ENCODE data around the gene B3GAT3. TPM values are rescaled to one million over a fixed set of nuclear protein-coding genes. Genes with fewer than 3 reads are reported as not detected.
A peak's percentile ranks its signal among the peaks of the same experiment; 100 is the strongest.

Gene B3GAT3
- 102 and 127 TPM in 2 replicates for polyA plus RNA-seq
- polyA minus RNA-seq: 40.4 and 43.1 TPM in 2 replicates

DNA sequence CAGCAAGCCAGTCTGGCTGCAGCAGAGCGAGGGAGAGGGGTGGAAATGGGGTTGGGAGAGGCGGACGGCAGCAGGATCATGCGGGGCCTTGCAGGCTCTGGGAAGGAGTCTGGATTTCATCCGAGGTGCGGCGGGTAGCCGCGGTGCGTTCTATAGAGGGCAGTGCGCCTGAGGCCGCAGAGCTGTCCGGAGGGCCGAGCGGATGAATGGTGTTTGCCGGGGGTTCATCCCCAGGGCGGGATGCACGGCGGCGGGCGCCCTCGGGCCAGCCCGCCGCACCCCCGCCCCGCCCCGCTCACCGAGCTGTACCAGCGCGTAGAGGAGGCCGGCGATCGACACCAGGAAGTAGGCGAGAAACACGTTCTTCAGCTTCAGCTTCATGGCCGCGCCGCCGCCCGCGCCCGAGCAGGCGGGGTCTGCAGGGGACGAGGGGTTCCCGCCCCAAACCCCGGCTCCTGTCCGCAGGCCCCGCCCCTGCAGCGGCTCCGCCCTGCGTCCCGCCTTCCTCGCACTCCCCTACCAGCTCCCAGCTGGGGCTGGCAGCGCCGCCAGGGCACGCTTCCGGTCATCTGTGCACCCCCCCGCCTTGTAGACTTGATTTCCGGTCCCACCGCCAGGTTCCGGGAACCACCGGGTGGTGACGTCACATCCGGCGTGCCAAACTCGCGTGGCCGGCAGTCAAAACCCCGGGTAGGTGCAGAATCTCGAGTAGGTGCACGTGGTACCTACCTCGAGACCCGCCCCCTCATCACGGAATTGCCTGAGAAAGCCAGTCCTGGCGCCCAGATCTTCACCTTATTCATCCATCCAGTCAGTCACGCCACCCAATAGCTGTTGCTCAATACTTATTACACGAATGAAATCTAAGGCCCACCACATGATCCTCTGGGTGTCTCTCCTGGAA lies at the start of gene B3GAT3:
B3GAT3 (minus strand) TSS at position 420 of the 904 bp plus-strand sequence; CDS start at position 381, 39 bp downstream.
- H3K79me2 ChIP-seq (replicated peaks; ENCODE audit: insufficient read depth, low read length): peaks cover 8% of the 10 kb centered on the region
- peaks cover 6% of the 10 kb centered on the region for H3F3A ChIP-seq (ENCODE audit: insufficient read depth, low read length, poor library complexity, severe bottlenecking)
- H3K9me3 ChIP-seq (ENCODE audit: low read length): no peaks in the 10 kb centered on the region
- H3K4me3 ChIP-seq (ENCODE audit: low read length): peak within 1 kb of the TSS; percentile 81
- peak within 1 kb of the TSS; percentile 54 for H2AFZ ChIP-seq (ENCODE audit: low read depth, low read length)
- peak within 1 kb of the TSS; percentile 87 for H3K4me2 ChIP-seq (ENCODE audit: low read length)
- H3K27me3 ChIP-seq (ENCODE audit: insufficient read depth, low read depth, low read length): no peaks in the 10 kb centered on the region
- no peaks in the 10 kb centered on the region for H3K36me3 ChIP-seq (ENCODE audit: insufficient read depth, low read length)
- H3K9ac ChIP-seq (ENCODE audit: low read length): peak within 1 kb of the TSS; percentile 93
- peak; percentile 96 for TF ChIP-seq MXI1 (conservative IDR thresholded peaks at IDR 0.05; ENCODE audit: poor library complexity, severe bottlenecking)
- no peak for TF ChIP-seq SMC3 (conservative IDR thresholded peaks at IDR 0.05; ENCODE audit: poor library complexity)
- peak; percentile 85 for TF ChIP-seq POLR2AphosphoS5 (IDR thresholded peaks at IDR 0.05)
- TF ChIP-seq, protein P1, sequence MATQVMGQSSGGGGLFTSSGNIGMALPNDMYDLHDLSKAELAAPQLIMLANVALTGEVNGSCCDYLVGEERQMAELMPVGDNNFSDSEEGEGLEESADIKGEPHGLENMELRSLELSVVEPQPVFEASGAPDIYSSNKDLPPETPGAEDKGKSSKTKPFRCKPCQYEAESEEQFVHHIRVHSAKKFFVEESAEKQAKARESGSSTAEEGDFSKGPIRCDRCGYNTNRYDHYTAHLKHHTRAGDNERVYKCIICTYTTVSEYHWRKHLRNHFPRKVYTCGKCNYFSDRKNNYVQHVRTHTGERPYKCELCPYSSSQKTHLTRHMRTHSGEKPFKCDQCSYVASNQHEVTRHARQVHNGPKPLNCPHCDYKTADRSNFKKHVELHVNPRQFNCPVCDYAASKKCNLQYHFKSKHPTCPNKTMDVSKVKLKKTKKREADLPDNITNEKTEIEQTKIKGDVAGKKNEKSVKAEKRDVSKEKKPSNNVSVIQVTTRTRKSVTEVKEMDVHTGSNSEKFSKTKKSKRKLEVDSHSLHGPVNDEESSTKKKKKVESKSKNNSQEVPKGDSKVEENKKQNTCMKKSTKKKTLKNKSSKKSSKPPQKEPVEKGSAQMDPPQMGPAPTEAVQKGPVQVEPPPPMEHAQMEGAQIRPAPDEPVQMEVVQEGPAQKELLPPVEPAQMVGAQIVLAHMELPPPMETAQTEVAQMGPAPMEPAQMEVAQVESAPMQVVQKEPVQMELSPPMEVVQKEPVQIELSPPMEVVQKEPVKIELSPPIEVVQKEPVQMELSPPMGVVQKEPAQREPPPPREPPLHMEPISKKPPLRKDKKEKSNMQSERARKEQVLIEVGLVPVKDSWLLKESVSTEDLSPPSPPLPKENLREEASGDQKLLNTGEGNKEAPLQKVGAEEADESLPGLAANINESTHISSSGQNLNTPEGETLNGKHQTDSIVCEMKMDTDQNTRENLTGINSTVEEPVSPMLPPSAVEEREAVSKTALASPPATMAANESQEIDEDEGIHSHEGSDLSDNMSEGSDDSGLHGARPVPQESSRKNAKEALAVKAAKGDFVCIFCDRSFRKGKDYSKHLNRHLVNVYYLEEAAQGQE (IDR thresholded peaks at IDR 0.05; ENCODE audit: borderline replicate concordance): peak; percentile 16
- TF ChIP-seq EZH2 (IDR thresholded peaks at IDR 0.05; ENCODE audit: borderline replicate concordance, insufficient read depth, low read length, poor library complexity, severe bottlenecking): no peak
- no peak for TF ChIP-seq EP300 (conservative IDR thresholded peaks at IDR 0.05; ENCODE audit: poor library complexity, severe bottlenecking)
- H4K20me1 ChIP-seq (ENCODE audit: insufficient read depth): no peaks in the 10 kb centered on the region
- H3K27ac ChIP-seq (ENCODE audit: low read length): peak within 1 kb of the TSS; percentile 78
- H3K9me2 ChIP-seq (ENCODE audit: insufficient read depth, low read length): no peaks in the 10 kb centered on the region

DNA sequence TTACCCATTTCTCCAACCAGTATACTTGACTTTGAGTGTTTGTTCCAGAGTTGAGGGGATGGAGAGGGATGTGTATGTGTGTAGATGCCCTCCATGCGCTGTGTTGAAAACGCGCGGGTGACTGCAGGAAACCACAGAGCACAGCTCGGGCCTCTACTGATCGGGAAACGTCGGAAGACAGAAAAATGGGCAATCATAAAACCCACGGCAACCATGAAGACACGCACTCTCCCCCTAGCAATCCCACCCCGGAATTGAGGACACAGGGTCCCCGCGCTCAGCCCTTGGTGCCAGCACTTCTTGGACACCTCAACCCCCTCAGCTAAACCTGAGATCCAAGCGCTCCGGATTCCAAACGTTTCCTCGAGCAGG lies 49.4 kb upstream of the B3GAT3 start:
- Histone ChIP-seq H4K20me1 (ENCODE audit: insufficient read depth) (no peaks in the 10 kb centered on the region), H3K4me3 (ENCODE audit: low read length) (peak overlapping the region; percentile 89), H3K79me2 (replicated peaks; ENCODE audit: insufficient read depth, low read length) (peaks cover 10% of the 10 kb centered on the region), H3K9me3 (ENCODE audit: low read length) (no peaks in the 10 kb centered on the region), H3K27ac (ENCODE audit: low read length) (peak overlapping the region; percentile 86), H3K9ac (ENCODE audit: low read length) (peak overlapping the region; percentile 82), H2AFZ (ENCODE audit: low read depth, low read length) (peak overlapping the region; percentile 77), H3K27me3 (ENCODE audit: insufficient read depth, low read depth, low read length) (no peaks in the 10 kb centered on the region), H3K36me3 (ENCODE audit: insufficient read depth, low read length) (no peaks in the 10 kb centered on the region), H3K4me2 (ENCODE audit: low read length) (peak overlapping the region; percentile 99), H3K9me2 (ENCODE audit: insufficient read depth, low read length) (no peaks in the 10 kb centered on the region), H3F3A (ENCODE audit: insufficient read depth, low read length, poor library complexity, severe bottlenecking) (no peaks in the 10 kb centered on the region)
- TF ChIP-seq, protein P2, sequence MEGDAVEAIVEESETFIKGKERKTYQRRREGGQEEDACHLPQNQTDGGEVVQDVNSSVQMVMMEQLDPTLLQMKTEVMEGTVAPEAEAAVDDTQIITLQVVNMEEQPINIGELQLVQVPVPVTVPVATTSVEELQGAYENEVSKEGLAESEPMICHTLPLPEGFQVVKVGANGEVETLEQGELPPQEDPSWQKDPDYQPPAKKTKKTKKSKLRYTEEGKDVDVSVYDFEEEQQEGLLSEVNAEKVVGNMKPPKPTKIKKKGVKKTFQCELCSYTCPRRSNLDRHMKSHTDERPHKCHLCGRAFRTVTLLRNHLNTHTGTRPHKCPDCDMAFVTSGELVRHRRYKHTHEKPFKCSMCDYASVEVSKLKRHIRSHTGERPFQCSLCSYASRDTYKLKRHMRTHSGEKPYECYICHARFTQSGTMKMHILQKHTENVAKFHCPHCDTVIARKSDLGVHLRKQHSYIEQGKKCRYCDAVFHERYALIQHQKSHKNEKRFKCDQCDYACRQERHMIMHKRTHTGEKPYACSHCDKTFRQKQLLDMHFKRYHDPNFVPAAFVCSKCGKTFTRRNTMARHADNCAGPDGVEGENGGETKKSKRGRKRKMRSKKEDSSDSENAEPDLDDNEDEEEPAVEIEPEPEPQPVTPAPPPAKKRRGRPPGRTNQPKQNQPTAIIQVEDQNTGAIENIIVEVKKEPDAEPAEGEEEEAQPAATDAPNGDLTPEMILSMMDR (IDR thresholded peaks at IDR 0.05; ENCODE audit: poor library complexity, severe bottlenecking): no peak
- TF ChIP-seq SMC3 (conservative IDR thresholded peaks at IDR 0.05; ENCODE audit: poor library complexity) (no peak), POLR2AphosphoS5 (IDR thresholded peaks at IDR 0.05) (no peak), MXI1 (conservative IDR thresholded peaks at IDR 0.05; ENCODE audit: poor library complexity, severe bottlenecking) (no peak), TAF1 (IDR thresholded peaks at IDR 0.05; ENCODE audit: low read depth) (no peak), EZH2 (IDR thresholded peaks at IDR 0.05; ENCODE audit: borderline replicate concordance, insufficient read depth, low read length, poor library complexity, severe bottlenecking) (no peak), RAD21 (conservative IDR thresholded peaks at IDR 0.05) (no peak), EP300 (conservative IDR thresholded peaks at IDR 0.05; ENCODE audit: poor library complexity, severe bottlenecking) (no peak)
- TF ChIP-seq, protein P1 (IDR thresholded peaks at IDR 0.05; ENCODE audit: borderline replicate concordance): no peak
